CD14-positive monocyte (primary cell): ENCODE data around the gene GPR39. TPM values are rescaled to one million over a fixed set of nuclear protein-coding genes. Genes with fewer than 3 reads are reported as not detected.

Experiments
- DNase-seq, 3 donors: peaks; one replicate each; pipeline ENCODE4 v3.0.0-alpha.2; 2011 to 2022
- H2AFZ ChIP-seq: 2 replicates; pipeline ENCODE4 v1.6.0; 2012; ENCODE audit warnings: mild to moderate bottlenecking, low read depth, low read length, inconsistent platforms; ENCODE audit not compliant: insufficient read depth, poor library complexity, severe bottlenecking
- H3K27ac ChIP-seq, 2 donors: 1 replicate in 1 of 2; 2 replicates in 1 of 2; pipeline ENCODE4 v1.5.1; 2012 to 2013; ENCODE audit warnings: low read length in 2 of 2, control low read depth in 1 of 2, inconsistent platforms in 1 of 2, low read depth in 1 of 2, mild to moderate bottlenecking in 1 of 2
- H3K27me3 ChIP-seq, 2 donors: one replicate each; pipeline versions ENCODE4 v1.6.0 to v1.6.1; 2011 to 2013; ENCODE audit warnings: low read length in 2 of 2; ENCODE audit not compliant: control insufficient read depth in 2 of 2, insufficient read depth in 2 of 2
- H3K36me3 ChIP-seq, 2 donors: replicated peaks in 1 of 2; 1 replicate in 1 of 2; 2 replicates in 1 of 2; pipeline versions ENCODE4 v1.5.1 to v1.6.1; 2012 to 2013; ENCODE audit warnings: low read length in 2 of 2, control low read depth in 1 of 2, inconsistent platforms in 1 of 2, mild to moderate bottlenecking in 1 of 2; ENCODE audit not compliant: insufficient read depth in 2 of 2, control insufficient read depth in 1 of 2
- H3K4me1 ChIP-seq, 2 donors: 1 replicate in 1 of 2; 2 replicates in 1 of 2; pipeline versions ENCODE4 v1.5.1 to v1.6.1; 2012 to 2013; ENCODE audit warnings: low read length in 2 of 2, control low read depth in 1 of 2, inconsistent platforms in 1 of 2, mild to moderate bottlenecking in 1 of 2, moderate library complexity in 1 of 2; ENCODE audit not compliant: insufficient read depth in 2 of 2, control insufficient read depth in 1 of 2
- H3K4me2 ChIP-seq: replicated peaks from 2 replicates; pipeline ENCODE3; 2012; ENCODE audit warnings: low read length, moderate library complexity, mild to moderate bottlenecking; ENCODE audit not compliant: poor library complexity, severe bottlenecking; ENCODE audit errors: extremely low read depth
- H3K4me3 ChIP-seq, 3 experiments: fragments of 200-600 bp in 1 of 3; sonication (generic) in 1 of 3; replicated peaks in 1 of 3; 1 replicate in 2 of 3; 2 replicates in 1 of 3; pipeline ENCODE4 v1.5.1; 2011 to 2013; ENCODE audit warnings: low read length in 3 of 3, mild to moderate bottlenecking in 3 of 3, control low read depth in 2 of 3, low read depth in 2 of 3, inconsistent platforms in 1 of 3, moderate library complexity in 1 of 3
- H3K79me2 ChIP-seq: 2 replicates; pipeline ENCODE4 v1.6.0; 2012; ENCODE audit warnings: mild to moderate bottlenecking, control low read depth, inconsistent platforms, low read length, moderate library complexity; ENCODE audit not compliant: insufficient read depth
- H3K9ac ChIP-seq: 2 replicates; pipeline ENCODE4 v1.6.0; 2017; ENCODE audit warnings: low read length, mild to moderate bottlenecking; ENCODE audit not compliant: insufficient read depth, poor library complexity, severe bottlenecking
- H3K9me3 ChIP-seq, 2 donors: replicated peaks in 1 of 2; 1 replicate in 1 of 2; 2 replicates in 1 of 2; pipeline versions ENCODE4 v1.5.1 to v1.6.1; 2012 to 2013; ENCODE audit warnings: low read length in 2 of 2, control low read depth in 1 of 2; ENCODE audit not compliant: control insufficient read depth in 1 of 2, insufficient read depth in 1 of 2
- H4K20me1 ChIP-seq: 2 replicates; pipeline ENCODE4 v1.6.0; 2012; ENCODE audit warnings: mild to moderate bottlenecking, low read length, control low read depth, moderate library complexity; ENCODE audit not compliant: insufficient read depth
- H3K27ac Mint-ChIP-seq, 7 donors: one replicate each; pipeline ENCODE4 v1.8.0; 2020; ENCODE audit warnings: mild to moderate bottlenecking in 7 of 7, mixed read lengths in 7 of 7, moderate library complexity in 6 of 7, inconsistent platforms in 2 of 7
- H3K27me3 Mint-ChIP-seq, 3 donors: one replicate each; pipeline ENCODE4 v1.8.0; 2021 to 2022; ENCODE audit warnings: low read depth in 3 of 3, mild to moderate bottlenecking in 3 of 3, mixed read lengths in 3 of 3, moderate library complexity in 3 of 3, inconsistent platforms in 1 of 3
- H3K36me3 Mint-ChIP-seq, 2 donors: one replicate each; pipeline ENCODE4 v1.8.0; 2020; ENCODE audit warnings: mixed read lengths in 2 of 2, inconsistent platforms in 1 of 2, mild to moderate bottlenecking in 1 of 2
- H3K4me1 Mint-ChIP-seq: one replicate; pipeline ENCODE4 v1.8.0; 2020; ENCODE audit warnings: mild to moderate bottlenecking, mixed read lengths
- H3K4me3 Mint-ChIP-seq, 2 donors: one replicate each; pipeline ENCODE4 v1.8.0; 2020; ENCODE audit warnings: mild to moderate bottlenecking in 2 of 2, mixed read lengths in 2 of 2, moderate library complexity in 1 of 2
- H3K9me3 Mint-ChIP-seq, 7 donors: one replicate each; pipeline ENCODE4 v1.8.0; 2020 to 2022; ENCODE audit warnings: mixed read lengths in 7 of 7, mild to moderate bottlenecking in 6 of 7, moderate library complexity in 6 of 7, inconsistent platforms in 2 of 7
- CTCF ChIP-seq: fragments of 200-600 bp; IDR thresholded peaks from one replicate; pipeline ENCODE4 v1.8.0; 2022; ENCODE audit warnings: antibody characterized with exemption, mild to moderate bottlenecking
- WGBS: methylation state at CpG from one replicate; pipeline ENCODE4 v1.1.5; 2013; ENCODE audit warnings: missing lambda C conversion rate; ENCODE audit not compliant: insufficient coverage; 5-methylcytosine and 5-hydroxymethylcytosine counted together
- intact Hi-C, 2 donors: fragments of 100-400 bp; cut with micrococcal nuclease; formaldehyde crosslinking; loops; one replicate each; pipeline versions ENCODE4 v1.15.0 to v1.15.1; 2023
- polyA plus RNA-seq, 3 donors: library from polyadenylated mRNA; depleted of rRNA in 1 of 3; unstranded in 2 of 3; stranded (reverse) in 1 of 3; fragments of 300-500 nt in 2 of 3; fragments of >200 nt in 1 of 3; fragmentation: Illumina TruSeq in 2 of 3; gene quantifications; 1 replicate in 2 of 3; 2 replicates in 1 of 3; pipeline ENCODE4 v1.2.3, GENCODE V29; 2012 to 2021

GPR39 gene
- polyA plus RNA-seq, 3 donors = 0.12 TPM; not detected in 2

- peak overlapping the region in 1 of 2 donors; percentile 70 for H3K4me3 Mint-ChIP-seq
- intact Hi-C loops = no loop called here
- no peak overlapping the region for H3K4me3 ChIP-seq
Measured at GRCh38 chr2:132668189-132668823, 251.7 kb downstream of the GPR39 start.

More at GRCh38 chr2:132668189-132668823, 251.7 kb downstream of the GPR39 start:
- DNase-seq = no peak
- no peaks in the 10 kb centered on the region for H3K4me1 Mint-ChIP-seq
- peaks cover 0 to 5% of the 10 kb centered on the region in 2 donors for H3K36me3 Mint-ChIP-seq
- H3K27me3 Mint-ChIP-seq = peaks cover 58 to 70% (median 63%) of the 10 kb centered on the region in 3 donors
- Histone ChIP-seq H3K9me3 (peaks cover 0 to 15% of the 10 kb centered on the region in 2 donors), H3K27me3 (peaks cover 62 to 79% of the 10 kb centered on the region in 2 donors), H3K4me1 (no peaks in the 10 kb centered on the region), H4K20me1 (no peaks in the 10 kb centered on the region), H3K27ac (no peak overlapping the region), H3K4me2 (no peak overlapping the region), H3K79me2 (no peaks in the 10 kb centered on the region), H3K9ac (no peak overlapping the region), H3K36me3 (no peaks in the 10 kb centered on the region), H2AFZ (no peak overlapping the region)
- peaks cover 0 to 12% (median 5%) of the 10 kb centered on the region in 7 donors for H3K9me3 Mint-ChIP-seq
- no peak for TF ChIP-seq CTCF
- no peak overlapping the region for H3K27ac Mint-ChIP-seq
- 4% methylated on average over 19 of the region's 25 CpGs for WGBS
